Left colon (tissue), 2 donors: Measurements from ENCODE around the gene CDCP1. TPM values are rescaled to one million over a fixed set of nuclear protein-coding genes. Genes with fewer than 3 reads are reported as not detected.
"Not testable (repeated sequence)": the region's sequence is repeated elsewhere in the genome, so short reads cannot be mapped to it uniquely, and the experiment has no call there.

ENCODE experiments used
- ATAC-seq: fragments of 200-7000 bp; cut with Tn5 transposase; one replicate; pipeline ENCODE4 v1.9.1; 2020; ENCODE audit warnings: mild to moderate bottlenecking, moderate library complexity
- DNase-seq, 2 donors: peaks; one replicate each; pipeline ENCODE4 v3.0.0-alpha.2; 2020
- intact Hi-C, 2 donors: fragments of 100-400 bp; cut with DNase I in 1 of 2; cut with micrococcal nuclease in 1 of 2; formaldehyde crosslinking; loops; one replicate each; pipeline versions ENCODE4 v1.11.2 to v1.14.0; 2022; cut with DNase I, micrococcal nuclease
- total RNA-seq, 2 donors: library from RNA; stranded (reverse); fragmentation: NEBNext Ultra II Directional; extraction: Animal tissue kit (Norgen Biotek cat#: 25700); gene quantifications; one replicate each; pipeline ENCODE4 v1.2.1, GENCODE V29; 2021
- donor health status: DM: no; HTN: no; CAD: no.
- donor health status: DM: yes; HTN: yes; CAD: no.

The CDCP1 gene
- total RNA-seq, 2 donors from 2014 or later: 89.3 to 97.0 TPM

GRCh38 chr3:45075821-45076625, 70.2 kb downstream of the CDCP1 start:
- intact Hi-C loops: no loop called here
- no peak for DNase-seq
- no peak for ATAC-seq

DNA sequence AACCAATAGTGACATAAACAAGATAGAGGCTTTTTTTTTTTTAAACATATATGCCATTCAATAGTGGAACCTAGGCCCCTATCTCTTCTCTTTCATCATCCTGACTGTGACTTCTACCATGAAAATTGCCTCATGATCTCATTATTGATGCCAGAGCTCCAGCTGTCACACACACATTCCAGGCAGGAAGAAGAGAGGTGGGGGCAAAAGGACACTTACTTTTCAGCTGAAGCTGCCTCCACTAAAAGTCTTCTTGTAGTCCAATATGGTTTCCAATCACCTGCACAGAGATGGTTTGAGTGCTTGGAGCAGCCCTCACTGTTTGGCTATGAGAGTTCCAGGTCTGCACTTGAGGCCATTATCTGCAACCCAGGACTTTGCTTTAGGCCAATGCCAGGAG, 75.1 kb downstream of the CDCP1 start:
- ATAC-seq: no peak
- intact Hi-C loops: no loop called here

DNA sequence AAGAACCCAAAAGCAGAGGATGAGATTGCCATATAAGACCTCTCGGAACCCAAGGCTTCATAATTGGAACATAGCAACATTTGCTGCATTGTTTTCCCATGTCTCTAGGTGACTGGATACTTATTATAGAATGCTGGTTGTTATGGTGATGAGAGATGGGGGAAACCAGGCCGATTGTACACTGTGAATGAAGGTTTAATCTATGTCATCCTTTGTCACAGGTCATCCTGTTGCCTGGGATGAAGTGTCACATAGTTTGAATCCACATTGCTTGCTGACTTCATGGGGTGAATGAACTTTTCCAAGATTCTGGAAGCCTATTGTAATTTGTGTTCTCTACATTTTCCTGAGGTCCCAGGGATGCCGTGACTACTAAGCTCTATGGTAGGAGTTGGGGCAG, 78.2 kb downstream of the CDCP1 start:
- no peak for DNase-seq
- intact Hi-C loops: no loop called here
- ATAC-seq: no peak

More for the DNA sequence above, 75.1 kb downstream of the CDCP1 start:
- no peak for DNase-seq

DNA sequence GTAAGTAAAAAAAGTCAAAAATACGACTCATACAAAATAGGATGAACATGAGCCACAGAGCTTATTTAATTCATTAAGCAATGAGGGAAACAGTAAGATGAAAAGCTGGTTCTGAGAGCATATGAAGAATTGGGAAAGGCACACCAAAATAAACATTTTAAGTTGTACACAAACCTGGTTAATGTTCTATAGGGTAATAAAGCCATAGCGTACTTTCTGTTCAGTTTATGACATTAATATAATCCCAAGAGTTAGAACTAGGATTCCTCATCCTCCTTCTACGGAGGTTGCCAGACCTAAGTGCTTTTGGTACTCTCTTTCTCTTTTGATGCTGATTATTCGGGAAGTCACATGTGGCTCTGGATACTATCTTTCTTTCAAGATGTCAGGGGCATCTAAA, 78.7 kb downstream of the CDCP1 start:
- intact Hi-C loops: no loop called here
- DNase-seq (no peak), ATAC-seq (peak; percentile 83)

DNA sequence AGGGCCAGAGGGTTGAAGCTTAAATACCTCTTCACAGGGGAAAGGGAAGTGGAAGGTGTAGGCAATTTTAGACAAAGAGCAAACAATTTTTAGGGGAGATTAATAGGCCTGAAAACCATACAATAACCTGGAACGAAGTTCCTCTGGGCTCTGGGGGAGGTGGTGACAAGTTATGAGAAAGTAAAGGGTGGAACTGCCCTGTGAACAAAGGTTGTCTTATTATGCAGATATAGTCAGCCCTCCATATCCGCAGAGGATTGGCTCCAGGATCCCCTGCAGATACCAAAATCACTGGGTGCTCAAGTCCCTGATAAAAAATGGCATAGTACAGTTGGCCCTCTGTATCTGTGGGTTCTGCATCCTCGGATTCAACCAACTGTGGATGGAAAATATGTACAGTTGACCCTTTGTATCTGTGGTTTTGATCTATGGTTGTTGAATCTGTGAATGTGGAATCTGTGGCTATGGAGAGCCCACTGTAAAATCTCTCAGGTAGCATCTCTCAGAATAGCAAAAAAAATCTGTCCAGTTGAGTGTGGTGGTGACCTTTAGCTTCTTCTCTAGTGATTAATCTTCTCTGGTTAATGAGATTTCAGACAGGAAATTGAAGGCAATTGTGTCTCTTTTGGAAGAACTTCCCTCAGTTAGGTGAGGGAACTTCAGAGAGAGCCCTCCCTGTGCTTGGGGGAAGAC, 79.9 kb downstream of the CDCP1 start:
- intact Hi-C loops: no loop called here
- DNase-seq (no peak), ATAC-seq (peak; percentile 72)

- DNase-seq: no peak
- no peak for ATAC-seq
- intact Hi-C loops: no loop called here
Observed at GRCh38 chr3:45065373-45065720, 80.8 kb downstream of the CDCP1 start.

DNA sequence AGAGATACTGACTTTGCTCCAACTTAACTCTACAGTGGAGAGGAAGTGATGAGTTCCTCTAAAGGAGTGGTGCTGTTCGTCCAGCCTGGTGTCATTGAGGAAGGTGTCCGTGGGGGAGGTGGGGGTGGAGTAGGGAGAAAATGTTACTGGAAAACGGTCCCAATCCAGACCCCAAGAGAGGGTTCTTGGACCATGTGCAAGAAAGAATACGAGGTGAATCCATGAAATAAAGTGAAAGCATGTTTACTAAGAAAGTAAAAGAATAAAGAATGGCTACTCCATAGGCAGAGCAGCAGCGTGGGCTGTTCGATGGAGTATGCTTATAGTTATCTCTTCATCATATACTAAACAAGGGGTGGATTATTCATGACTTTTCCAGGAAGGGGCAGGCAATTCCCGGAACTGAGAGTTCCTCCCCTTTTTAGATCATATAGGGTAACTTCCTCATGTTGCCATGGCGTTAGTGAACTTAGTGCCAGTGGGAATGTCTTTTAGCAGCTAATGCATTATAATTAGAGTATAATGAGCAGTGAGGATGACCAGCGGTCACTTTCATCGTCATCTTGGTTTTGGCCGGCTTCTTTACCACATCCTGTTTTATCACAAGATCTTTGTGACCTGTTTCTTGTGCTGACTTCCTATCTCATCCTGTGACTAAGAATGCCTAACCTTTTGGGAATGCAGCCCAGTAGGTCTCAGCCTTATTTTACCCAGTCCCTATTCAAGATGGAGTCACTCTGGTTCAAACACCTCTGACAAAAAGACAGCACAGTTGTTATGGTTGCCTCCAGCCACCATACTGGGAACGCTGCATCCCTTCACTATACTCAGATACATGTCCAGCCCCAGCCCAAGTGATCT, 81.4 kb downstream of the CDCP1 start:
- no peak for DNase-seq
- ATAC-seq: no peak
- intact Hi-C loops: no loop called here

DNA sequence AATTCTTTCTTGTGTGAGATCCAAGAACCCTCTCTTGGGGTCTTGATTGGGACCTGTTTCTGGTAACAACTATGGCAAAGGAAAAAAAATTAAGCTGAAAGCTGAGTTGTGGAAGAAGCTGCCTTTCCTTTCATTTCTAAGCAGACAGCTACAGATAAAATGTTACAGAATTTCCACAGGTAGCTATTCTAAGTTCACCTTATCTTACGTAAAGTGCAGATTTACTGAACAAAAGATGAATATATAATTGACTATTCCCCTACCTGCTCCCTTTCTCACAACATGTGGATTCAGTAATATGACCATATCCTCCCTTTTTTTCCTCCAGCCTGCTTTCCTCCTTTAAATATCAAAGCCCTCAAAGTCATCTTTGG, 83.5 kb downstream of the CDCP1 start:
- DNase-seq (no peak), ATAC-seq (no peak)
- intact Hi-C loops: no loop called here

DNA sequence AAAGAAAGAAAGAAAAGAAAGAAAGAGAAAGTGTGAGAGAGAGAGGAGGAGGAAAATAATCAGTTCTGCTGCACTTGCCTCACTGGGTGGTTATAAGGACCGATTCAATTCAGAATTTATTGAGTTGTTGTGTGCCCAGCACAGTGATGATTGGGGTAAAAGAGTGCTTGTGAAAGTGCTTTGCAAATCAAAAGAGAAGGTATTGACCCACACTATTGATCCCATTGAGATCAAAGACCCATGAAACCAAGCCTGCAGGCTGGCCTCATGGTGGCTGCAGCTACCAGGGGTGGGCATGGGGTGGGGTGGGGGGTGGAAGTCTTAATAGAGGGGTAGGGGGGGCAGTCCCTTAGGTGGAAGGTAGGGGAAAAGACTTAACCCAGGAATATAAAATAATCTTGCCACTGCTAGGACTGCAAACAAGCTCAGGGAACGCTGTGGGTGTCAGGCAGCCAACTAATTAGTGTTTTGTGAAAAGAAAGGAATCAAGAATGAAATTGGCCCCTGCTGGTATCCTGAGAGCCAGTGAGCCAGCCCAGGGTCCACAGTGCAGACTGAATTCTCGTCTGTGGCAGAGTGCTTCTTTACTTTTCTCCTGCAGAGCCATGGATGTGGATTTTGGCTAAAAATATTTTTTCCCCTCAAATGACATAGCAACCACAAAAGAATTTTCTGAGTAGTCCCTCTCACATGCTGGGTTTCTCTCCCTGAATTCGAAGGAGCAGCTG, 85.8 kb downstream of the CDCP1 start:
- ATAC-seq: no peak
- DNase-seq: no peak
- intact Hi-C loops: no loop called here

DNA sequence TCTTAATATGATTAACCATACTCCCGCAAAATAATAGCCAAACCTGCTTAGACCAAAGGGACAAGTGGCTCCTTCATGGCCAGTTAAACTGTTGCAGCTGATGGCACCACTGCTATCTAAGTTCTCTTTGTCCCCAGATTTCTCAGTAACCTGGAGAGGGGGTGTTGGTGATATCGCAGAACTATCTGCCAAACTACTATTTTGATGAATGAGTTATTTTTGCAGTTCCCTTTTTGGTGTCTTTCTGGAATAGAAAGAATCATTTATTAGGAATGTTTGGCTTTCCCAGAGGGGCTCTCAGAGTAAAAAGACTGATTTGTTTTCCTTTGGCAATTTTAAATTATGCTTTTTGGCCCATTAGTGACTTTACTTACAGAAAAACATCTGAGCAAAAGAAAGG, 87.0 kb downstream of the CDCP1 start:
- intact Hi-C loops: no loop called here
- ATAC-seq (no peak), DNase-seq (no peak)

DNA sequence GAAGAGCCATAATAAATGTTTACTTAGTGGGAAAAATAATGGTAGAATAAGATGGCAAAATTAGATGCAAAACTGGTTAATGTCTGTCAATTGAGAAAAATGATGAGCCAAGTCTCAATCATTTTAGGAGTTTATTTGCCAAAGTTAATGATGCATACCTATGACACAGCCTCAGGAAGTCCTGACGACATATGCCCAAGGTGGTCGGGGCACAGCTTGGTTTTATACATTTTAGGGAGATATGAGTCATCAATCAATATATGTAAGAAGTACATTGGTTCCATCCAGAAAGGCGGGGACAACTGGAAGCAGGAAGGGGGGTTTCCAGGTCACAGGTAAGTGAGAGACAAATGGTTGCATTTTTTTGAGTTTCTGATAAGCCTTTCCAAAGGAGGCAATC, 88.6 kb downstream of the CDCP1 start:
- intact Hi-C loops: no loop called here
- DNase-seq: no peak
- ATAC-seq: no peak

GRCh38 chr3:45056608-45057301, 89.4 kb downstream of the CDCP1 start:
- intact Hi-C loops: no loop called here
- DNase-seq (no peak), ATAC-seq (peak; percentile 30)

- DNase-seq: no peak
- intact Hi-C loops: no loop called here
- no peak for ATAC-seq
Observed at GRCh38 chr3:45055411-45056143, 90.6 kb downstream of the CDCP1 start.

DNA sequence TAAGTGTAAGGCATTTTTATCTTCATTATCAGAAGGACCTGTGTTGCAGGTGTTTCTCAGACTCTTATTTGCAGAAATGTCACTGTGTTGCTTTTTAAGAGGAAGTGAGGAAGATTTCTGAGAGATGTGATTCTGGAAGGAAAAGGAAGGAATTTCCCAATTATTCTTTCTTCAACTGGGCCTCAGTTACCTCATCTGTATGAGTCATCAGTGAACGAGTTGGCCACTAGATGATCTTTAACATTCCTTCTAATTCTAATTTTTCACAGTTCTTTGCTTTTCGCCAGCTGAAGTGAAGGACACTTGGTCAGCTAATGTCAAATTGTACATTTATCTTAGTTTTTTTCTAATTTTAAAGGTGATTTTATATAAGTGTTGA, 91.2 kb downstream of the CDCP1 start:
- no peak for ATAC-seq
- no peak for DNase-seq
- intact Hi-C loops: no loop called here

DNA sequence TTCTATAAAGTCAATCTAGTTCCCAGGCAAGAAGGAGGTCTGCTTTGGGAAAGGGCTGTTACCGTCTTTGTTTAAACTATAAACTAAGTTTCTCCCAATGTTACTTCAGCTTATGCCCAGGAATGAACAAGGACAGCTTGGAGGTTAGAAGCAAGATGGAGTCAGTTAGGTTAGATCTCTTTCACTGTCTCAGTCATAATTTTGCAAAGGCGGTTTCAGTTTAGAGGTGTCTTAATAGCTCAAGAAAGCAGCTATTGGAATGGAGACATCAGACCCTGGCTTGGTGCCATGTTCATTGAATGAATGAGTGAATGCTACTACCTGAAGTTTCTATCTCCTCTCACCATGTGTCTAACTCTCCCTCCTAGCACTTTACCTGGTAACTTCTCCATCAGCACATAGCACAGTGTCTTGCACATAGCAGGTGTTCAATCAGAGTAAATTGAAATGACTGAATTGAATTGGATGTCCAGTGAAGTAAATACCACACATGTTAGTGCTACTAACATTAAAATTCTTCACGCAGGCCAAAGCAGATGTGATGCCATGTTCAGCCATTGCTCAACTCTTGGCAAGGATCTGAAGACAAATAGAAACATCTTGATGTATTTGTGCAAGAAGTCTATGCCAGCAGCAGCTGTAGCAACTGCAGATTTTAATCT, 91.9 kb downstream of the CDCP1 start:
- no peak for ATAC-seq
- DNase-seq: no peak
- intact Hi-C loops: no loop called here

DNA sequence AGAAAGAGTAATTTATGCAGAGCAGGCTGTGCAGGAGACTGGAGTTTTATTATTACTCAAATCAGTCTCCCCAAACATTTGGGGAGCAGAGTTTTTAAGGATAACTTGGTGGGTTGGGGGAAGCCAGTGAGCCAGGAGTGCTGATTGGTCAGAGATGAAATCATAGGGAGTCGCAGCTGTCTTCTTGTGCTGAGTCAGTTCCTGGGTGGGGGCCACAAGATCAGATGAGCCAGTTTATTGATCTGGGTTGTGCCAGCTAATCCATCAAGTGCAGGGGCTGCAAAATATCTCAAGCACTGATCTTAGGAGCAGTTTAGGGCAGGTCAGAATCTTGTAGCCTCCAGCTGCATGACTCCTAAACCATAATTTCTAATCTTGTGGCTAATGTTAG, 92.4 kb downstream of the CDCP1 start:
- DNase-seq, intact Hi-C loops, ATAC-seq: not testable (repeated sequence)

DNA sequence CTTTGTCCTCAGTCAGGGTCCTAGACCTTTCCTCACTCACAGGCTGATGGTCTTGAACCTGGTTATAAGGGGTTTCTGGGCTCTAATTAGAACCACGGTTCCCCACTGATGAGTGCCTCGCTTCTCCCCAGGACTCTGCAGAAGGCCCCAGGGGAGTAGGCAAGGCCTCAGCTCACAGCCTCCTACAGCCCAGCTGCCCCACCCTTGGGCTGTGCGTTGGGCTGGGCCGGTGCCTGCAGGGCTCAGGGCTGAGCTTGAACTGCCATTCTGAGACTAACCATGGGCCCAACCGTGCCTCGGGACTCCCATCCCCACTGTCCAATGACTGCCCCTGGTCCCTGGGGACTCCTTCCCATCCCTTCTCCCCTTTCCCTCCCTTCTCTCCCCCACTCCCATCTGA, 94.5 kb downstream of the CDCP1 start:
- intact Hi-C loops: no loop called here

More for the DNA sequence above, 94.5 kb downstream of the CDCP1 start:
- ATAC-seq (no peak), DNase-seq (no peak)
